NB4 (cell line): Measurements from ENCODE around the gene IBA57.

Experiments
- DNase-seq: peaks from one replicate; pipeline ENCODE4 v3.0.0; 2010; ENCODE audit warnings: low read depth
- H3K4me3 ChIP-seq: one replicate; pipeline ENCODE4 v1.5.1; 2011; ENCODE audit warnings: mild to moderate bottlenecking, low read depth, low read length, moderate library complexity
- MYC ChIP-seq: IDR thresholded peaks from 2 replicates; pipeline ENCODE4 v1.6.1; 2011; ENCODE audit warnings: low read depth, low read length
- POLR2A ChIP-seq: IDR thresholded peaks from 2 replicates; pipeline ENCODE4 v1.6.1; 2011; ENCODE audit warnings: mild to moderate bottlenecking; ENCODE audit not compliant: insufficient read length; ENCODE audit errors: extremely low read depth
- TF ChIP-seq, protein P1 (sequence below): IDR thresholded peaks from one replicate; pipeline ENCODE4 v1.5.1; 2012; ENCODE audit warnings: low read depth, low read length
- TF ChIP-seq, protein P2 (sequence below): IDR thresholded peaks from 2 replicates; pipeline ENCODE4 v1.6.1; 2011; ENCODE audit warnings: low read depth, low read length

Gene IBA57

GRCh38 chr1:228161362-228161761 lies 4.2 kb upstream of the IBA57 start:
- no peak overlapping the region for H3K4me3 ChIP-seq
- DNase-seq: no peak
- TF ChIP-seq, protein P1, sequence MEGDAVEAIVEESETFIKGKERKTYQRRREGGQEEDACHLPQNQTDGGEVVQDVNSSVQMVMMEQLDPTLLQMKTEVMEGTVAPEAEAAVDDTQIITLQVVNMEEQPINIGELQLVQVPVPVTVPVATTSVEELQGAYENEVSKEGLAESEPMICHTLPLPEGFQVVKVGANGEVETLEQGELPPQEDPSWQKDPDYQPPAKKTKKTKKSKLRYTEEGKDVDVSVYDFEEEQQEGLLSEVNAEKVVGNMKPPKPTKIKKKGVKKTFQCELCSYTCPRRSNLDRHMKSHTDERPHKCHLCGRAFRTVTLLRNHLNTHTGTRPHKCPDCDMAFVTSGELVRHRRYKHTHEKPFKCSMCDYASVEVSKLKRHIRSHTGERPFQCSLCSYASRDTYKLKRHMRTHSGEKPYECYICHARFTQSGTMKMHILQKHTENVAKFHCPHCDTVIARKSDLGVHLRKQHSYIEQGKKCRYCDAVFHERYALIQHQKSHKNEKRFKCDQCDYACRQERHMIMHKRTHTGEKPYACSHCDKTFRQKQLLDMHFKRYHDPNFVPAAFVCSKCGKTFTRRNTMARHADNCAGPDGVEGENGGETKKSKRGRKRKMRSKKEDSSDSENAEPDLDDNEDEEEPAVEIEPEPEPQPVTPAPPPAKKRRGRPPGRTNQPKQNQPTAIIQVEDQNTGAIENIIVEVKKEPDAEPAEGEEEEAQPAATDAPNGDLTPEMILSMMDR: no peak
- TF ChIP-seq, protein P2, sequence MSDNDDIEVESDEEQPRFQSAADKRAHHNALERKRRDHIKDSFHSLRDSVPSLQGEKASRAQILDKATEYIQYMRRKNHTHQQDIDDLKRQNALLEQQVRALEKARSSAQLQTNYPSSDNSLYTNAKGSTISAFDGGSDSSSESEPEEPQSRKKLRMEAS: no peak
- TF ChIP-seq MYC (no peak), POLR2A (no peak)

DNA sequence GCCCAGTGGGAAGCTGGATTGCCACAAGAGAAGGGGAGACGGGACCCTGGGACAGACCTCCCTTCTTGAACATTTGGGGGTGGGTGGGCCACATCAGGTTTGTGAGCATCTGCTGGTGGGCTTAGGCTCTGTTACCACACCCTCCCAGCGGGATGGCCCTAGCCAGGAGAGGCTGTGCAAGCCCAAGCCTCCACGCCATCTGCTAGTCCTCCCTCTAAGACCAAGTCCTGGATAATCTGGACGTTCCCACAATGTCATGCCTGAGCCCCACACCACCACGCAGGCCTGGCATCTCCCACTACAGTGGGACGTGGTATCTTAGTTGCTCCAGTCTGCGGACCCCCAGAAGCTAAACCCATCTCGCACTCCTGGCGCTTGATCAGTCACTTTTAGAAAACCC lies 3.7 kb upstream of the IBA57 start:
- H3K4me3 ChIP-seq: no peak overlapping the region
- no peak for DNase-seq
- TF ChIP-seq, protein P1: no peak
- TF ChIP-seq POLR2A (no peak), MYC (no peak)
- TF ChIP-seq, protein P2: no peak

- DNase-seq: no peak
- H3K4me3 ChIP-seq: no peak overlapping the region
- TF ChIP-seq POLR2A (no peak), MYC (no peak)
- TF ChIP-seq, protein P1: no peak
- TF ChIP-seq, protein P2: no peak
Observed at GRCh38 chr1:228162286-228163006, 3.2 kb upstream of the IBA57 start.

DNA sequence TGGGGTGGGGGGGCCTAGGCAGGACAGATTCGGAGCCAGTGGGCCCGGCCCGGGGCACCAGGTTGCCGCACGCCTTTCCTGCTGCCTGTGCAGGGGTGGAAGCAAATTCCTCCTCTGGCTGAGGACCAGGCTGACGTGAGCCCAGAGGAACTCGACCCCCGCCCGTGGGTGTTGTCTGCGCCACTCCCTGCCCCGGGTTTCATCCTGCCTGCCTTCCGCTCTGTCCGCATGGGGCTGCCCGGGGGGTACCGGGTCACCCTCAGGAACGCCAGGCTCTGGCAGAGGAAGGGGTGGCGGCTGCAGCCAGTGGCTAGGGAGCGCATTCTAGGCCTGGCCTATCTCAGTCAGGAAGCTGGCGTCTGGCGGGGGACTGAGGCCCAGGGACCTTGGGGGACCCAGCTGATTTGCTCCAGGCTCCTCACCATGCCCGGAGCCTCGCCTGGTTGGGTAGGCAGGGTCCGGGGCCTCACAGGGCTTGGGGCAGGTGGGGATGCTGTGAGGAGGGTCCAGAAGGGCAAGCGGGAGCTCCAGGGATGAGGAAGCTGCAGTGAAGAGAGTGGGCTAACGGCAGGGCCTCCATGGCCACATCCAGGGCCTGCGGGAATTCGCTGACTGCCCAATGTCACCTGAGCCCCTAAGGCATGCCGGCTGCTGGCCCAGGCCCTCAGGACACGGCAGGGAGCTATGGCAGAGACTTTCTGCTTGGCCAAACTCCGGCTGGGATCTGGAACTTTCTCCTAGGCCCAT lies 2.4 kb upstream of the IBA57 start:
- DNase-seq: no peak
- no peak for TF ChIP-seq POLR2A
- TF ChIP-seq, protein P2: no peak
- TF ChIP-seq MYC: no peak
- TF ChIP-seq, protein P1: no peak
- no peak overlapping the region for H3K4me3 ChIP-seq

DNA sequence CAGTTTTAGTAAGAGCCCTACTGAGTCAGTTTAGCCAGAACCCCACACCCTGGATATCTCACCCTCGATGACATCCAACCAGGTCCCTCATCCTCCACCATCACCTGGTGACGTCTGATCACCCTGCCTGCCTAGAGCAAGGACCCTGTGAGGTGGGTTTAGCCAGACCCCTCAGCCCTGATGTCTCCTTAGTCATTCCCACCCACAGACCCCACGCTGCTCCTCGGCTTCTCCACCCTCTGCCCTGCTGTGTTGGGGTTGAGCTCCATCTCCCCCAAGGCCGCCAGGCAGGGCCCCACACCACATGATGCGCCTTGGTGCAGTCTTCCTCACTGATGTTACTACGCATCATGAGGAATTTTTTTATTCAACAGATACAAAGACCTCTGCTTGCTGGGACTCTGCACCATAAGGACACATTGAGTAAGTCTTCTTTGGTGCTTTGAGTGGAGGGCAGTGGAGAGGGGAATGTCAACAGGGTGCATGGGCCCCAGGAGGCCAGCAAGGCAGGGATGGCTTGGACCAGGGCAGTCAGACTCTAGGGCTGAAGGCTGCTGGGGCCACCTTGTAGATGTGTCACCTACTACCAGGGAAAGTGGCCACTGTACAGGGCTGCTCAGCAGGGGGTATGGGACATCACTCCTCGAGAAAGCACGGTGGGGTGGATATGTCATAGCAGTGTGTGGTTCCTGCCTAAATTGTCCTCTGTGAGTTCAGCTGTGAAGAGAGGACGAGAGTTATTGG lies 1.7 kb upstream of the IBA57 start:
- TF ChIP-seq MYC: no peak
- TF ChIP-seq, protein P1: no peak
- TF ChIP-seq POLR2A: no peak
- TF ChIP-seq, protein P2: no peak
- H3K4me3 ChIP-seq: no peak overlapping the region
- no peak for DNase-seq
